ENCODE measurements around the gene RBFA.

DNA sequence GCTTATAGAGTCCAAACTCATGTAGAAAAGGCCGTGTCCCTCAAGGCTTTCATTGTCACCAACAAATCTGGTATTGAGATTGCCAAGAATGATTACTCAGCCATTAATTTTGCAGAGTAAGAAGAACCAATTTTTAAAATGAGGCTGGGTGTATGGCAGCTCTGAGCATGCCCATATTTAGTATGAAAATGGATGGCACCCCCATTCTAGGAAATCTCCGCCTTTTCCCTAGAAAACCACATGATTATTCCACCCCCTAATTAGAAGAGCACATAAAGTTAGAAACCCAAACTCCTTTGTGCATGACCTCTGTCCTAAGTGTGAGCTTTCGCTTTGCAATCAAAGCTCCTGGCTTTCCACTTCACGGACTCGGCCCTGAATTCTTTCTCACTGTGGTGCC is 31.8 kb upstream of the RBFA start:
- TF ChIP-seq POLR2A (IDR thresholded peaks at IDR 0.05; ENCODE audit: low read length) = no peak
- TF ChIP-seq GATA1 (IDR thresholded peaks at IDR 0.05; ENCODE audit: low read depth, low read length) = no peak

Measured in erythroblast (primary cell).